Loucy (cell line): ENCODE results near the gene ATP10A.

Experiments used
- EZH2phosphoT487 ChIP-seq: fragments of 200-600 bp; IDR thresholded peaks from 2 replicates; pipeline ENCODE4 v1.6.1; 2018; ENCODE audit warnings: antibody characterized with exemption, mild to moderate bottlenecking, moderate library complexity, borderline replicate concordance
- TF ChIP-seq, protein P1 (sequence below): fragments of 200-600 bp; sonication (generic); conservative IDR thresholded peaks from 2 replicates; pipeline ENCODE4 v1.5.1; 2014; ENCODE audit warnings: mild to moderate bottlenecking, antibody characterized with exemption, low read length

DNA sequence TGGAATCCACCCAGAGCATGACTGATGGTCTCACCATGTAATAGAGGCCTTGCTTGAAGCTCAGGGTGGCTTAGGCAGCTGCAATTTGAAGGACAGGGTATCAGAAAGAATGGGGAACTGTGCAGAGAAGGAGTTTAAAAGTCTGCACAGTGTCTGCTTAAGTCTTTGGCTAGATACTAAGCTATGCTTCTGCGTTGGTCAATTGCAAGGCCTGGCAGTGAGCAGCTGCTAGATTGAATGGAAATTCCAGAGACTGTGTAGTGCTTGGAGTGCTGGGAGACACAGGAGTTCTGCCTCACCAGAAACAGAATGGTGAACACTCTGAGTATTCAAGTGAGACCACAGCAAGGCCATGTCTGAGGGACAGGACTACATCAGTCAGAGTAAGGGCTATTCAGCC is 17.3 kb upstream of the ATP10A start:
- TF ChIP-seq, protein P1, sequence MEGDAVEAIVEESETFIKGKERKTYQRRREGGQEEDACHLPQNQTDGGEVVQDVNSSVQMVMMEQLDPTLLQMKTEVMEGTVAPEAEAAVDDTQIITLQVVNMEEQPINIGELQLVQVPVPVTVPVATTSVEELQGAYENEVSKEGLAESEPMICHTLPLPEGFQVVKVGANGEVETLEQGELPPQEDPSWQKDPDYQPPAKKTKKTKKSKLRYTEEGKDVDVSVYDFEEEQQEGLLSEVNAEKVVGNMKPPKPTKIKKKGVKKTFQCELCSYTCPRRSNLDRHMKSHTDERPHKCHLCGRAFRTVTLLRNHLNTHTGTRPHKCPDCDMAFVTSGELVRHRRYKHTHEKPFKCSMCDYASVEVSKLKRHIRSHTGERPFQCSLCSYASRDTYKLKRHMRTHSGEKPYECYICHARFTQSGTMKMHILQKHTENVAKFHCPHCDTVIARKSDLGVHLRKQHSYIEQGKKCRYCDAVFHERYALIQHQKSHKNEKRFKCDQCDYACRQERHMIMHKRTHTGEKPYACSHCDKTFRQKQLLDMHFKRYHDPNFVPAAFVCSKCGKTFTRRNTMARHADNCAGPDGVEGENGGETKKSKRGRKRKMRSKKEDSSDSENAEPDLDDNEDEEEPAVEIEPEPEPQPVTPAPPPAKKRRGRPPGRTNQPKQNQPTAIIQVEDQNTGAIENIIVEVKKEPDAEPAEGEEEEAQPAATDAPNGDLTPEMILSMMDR = no peak
- TF ChIP-seq EZH2phosphoT487 = no peak
